HG02840 (cell line): Measurements from ENCODE around the gene C4orf50.

Experiments
- ATAC-seq: cut with Tn5 transposase; IDR thresholded peaks from one replicate; pipeline ENCODE4 v1.9.1; 2021; ENCODE audit warnings: mild to moderate bottlenecking, moderate library complexity, moderate number of reproducible peaks; ENCODE audit not compliant: unreplicated experiment, low FRiP score

Gene C4orf50

GRCh38 chr4:6018331-6018730 lies at the start of gene C4orf50:
C4orf50 (minus strand) TSS chr4:6018431.
- no peak for ATAC-seq

- ATAC-seq = no peak
Observed at GRCh38 chr4:6065934-6066590, 47.8 kb upstream of the C4orf50 start.

- ATAC-seq = no peak
Observed at GRCh38 chr4:6065166-6065565, 46.9 kb upstream of the C4orf50 start.

- ATAC-seq = no peak
Observed at GRCh38 chr4:6064383-6064782, 46.2 kb upstream of the C4orf50 start.

GRCh38 chr4:6063684-6064083 lies 45.5 kb upstream of the C4orf50 start:
- ATAC-seq = no peak

GRCh38 chr4:6062133-6062532 lies 43.9 kb upstream of the C4orf50 start:
- ATAC-seq = no peak

GRCh38 chr4:6059375-6059805 lies 41.2 kb upstream of the C4orf50 start:
- no peak for ATAC-seq

GRCh38 chr4:6058531-6059374 lies 40.5 kb upstream of the C4orf50 start:
- ATAC-seq = no peak

- ATAC-seq = no peak
Observed at GRCh38 chr4:6056976-6057766, 38.9 kb upstream of the C4orf50 start.

GRCh38 chr4:6055436-6055835 lies 37.2 kb upstream of the C4orf50 start:
- ATAC-seq = no peak

- ATAC-seq = no peak
Observed at GRCh38 chr4:6055030-6055429, 36.8 kb upstream of the C4orf50 start.

- ATAC-seq = no peak
Observed at GRCh38 chr4:6054162-6054922, 36.1 kb upstream of the C4orf50 start.

GRCh38 chr4:6052679-6053078 lies 34.4 kb upstream of the C4orf50 start:
- ATAC-seq = no peak

GRCh38 chr4:6050551-6050950 lies 32.3 kb upstream of the C4orf50 start:
- no peak for ATAC-seq

- ATAC-seq = no peak
Observed at GRCh38 chr4:6049985-6050384, 31.8 kb upstream of the C4orf50 start.

GRCh38 chr4:6049278-6049677 lies 31.0 kb upstream of the C4orf50 start:
- ATAC-seq = no peak

- no peak for ATAC-seq
Observed at GRCh38 chr4:6048537-6048936, 30.3 kb upstream of the C4orf50 start.

GRCh38 chr4:6047130-6047673 lies 29.0 kb upstream of the C4orf50 start:
- ATAC-seq = no peak

- no peak for ATAC-seq
Observed at GRCh38 chr4:6046526-6047129, 28.4 kb upstream of the C4orf50 start.

GRCh38 chr4:6044805-6045204 lies 26.6 kb upstream of the C4orf50 start:
- no peak for ATAC-seq
